Esophagus squamous epithelium (tissue), 4 donors: ENCODE measurements around the gene TMEM223.
A peak's percentile ranks its signal among the peaks of the same experiment; 100 is the strongest.

Experiments used
- CTCF ChIP-seq, 6 experiments: fragments of 450-650 bp in 4 of 6; fragments of 200-600 bp in 2 of 6; sonication (generic) in 2 of 6; IDR thresholded peaks; one replicate each; pipeline ENCODE4 v1.5.1; 2016 to 2019; ENCODE audit warnings: antibody characterized with exemption in 6 of 6, mild to moderate bottlenecking in 4 of 6, moderate library complexity in 4 of 6
- POLR2A ChIP-seq, 4 donors: fragments of 450-650 bp; IDR thresholded peaks; one replicate each; pipeline ENCODE4 v1.6.1; 2017; ENCODE audit warnings: antibody characterized with exemption in 4 of 4, mild to moderate bottlenecking in 4 of 4, moderate library complexity in 3 of 4

- TF ChIP-seq POLR2A (IDR thresholded peaks at IDR 0.05), result no peak
- TF ChIP-seq CTCF (IDR thresholded peaks at IDR 0.05), result peak in 1 of 6 experiments; percentile 0
These were observed 383 bp upstream of the TMEM223 start for GRCh38 chr11:62792202-62792575.
